B cell (primary cell): Measurements from ENCODE around the gene MZF1. TPM values are rescaled to one million over a fixed set of nuclear protein-coding genes. Genes with fewer than 3 reads are reported as not detected.

Experiments
- ATAC-seq: fragments of 200-7000 bp; cut with Tn5 transposase; one replicate; pipeline ENCODE4 v1.10.0; 2021; ENCODE audit warnings: low read depth, mild to moderate bottlenecking, moderate number of reproducible peaks, moderate library complexity
- CTCF ChIA-PET: fragments of 350-600 bp; sonication (Branson Sonifier 250); formaldehyde crosslinking; loops from one replicate; lab custom pipeline; 2021; ENCODE audit warnings: antibody characterized with exemption, inconsistent platforms; lab: Charles Lee
- POLR2A ChIA-PET: fragments of 350-600 bp; sonication (Branson Sonifier 250); formaldehyde crosslinking; loops from one replicate; lab custom pipeline; 2021; ENCODE audit warnings: antibody characterized with exemption; lab: Charles Lee
- DNase-seq: peaks from one replicate; pipeline ENCODE4 v3.0.0; 2013
- H2AFZ ChIP-seq: 2 replicates; pipeline ENCODE4 v1.6.1; 2012; ENCODE audit warnings: mild to moderate bottlenecking, low read depth, low read length; ENCODE audit not compliant: insufficient read depth, poor library complexity, severe bottlenecking
- H3K27ac ChIP-seq, 2 donors: 1 replicate in 1 of 2; 2 replicates in 1 of 2; pipeline ENCODE4 v1.5.1; 2012 to 2013; ENCODE audit warnings: low read length in 2 of 2, mild to moderate bottlenecking in 2 of 2, moderate library complexity in 1 of 2
- H3K27me3 ChIP-seq, 4 experiments: fragments of 200-600 bp in 1 of 4; sonication (generic) in 1 of 4; replicated peaks in 1 of 4; 1 replicate in 2 of 4; 2 replicates in 2 of 4; pipeline versions ENCODE4 v1.6.1 to v1.7.0; 2013 to 2016; ENCODE audit warnings: low read length in 3 of 4, mild to moderate bottlenecking in 2 of 4, mixed read lengths in 1 of 4, moderate library complexity in 1 of 4; ENCODE audit not compliant: insufficient read depth in 4 of 4, control insufficient read depth in 3 of 4; ENCODE audit errors: control extremely low read depth in 1 of 4
- H3K36me3 ChIP-seq, 2 experiments: replicated peaks in 1 of 2; 1 replicate in 1 of 2; 2 replicates in 1 of 2; pipeline versions ENCODE4 v1.6.1 to v1.7.1; 2013; ENCODE audit warnings: low read length in 1 of 2; ENCODE audit not compliant: insufficient read depth in 2 of 2, control insufficient read depth in 1 of 2; ENCODE audit errors: control extremely low read depth in 1 of 2, extremely low read depth in 1 of 2
- H3K4me1 ChIP-seq, 2 donors: fragments of 200-600 bp in 1 of 2; sonication (generic) in 1 of 2; 1 replicate in 1 of 2; 2 replicates in 1 of 2; pipeline versions ENCODE4 v1.5.1 to v1.6.1; 2013 to 2017; ENCODE audit warnings: low read length in 2 of 2; ENCODE audit not compliant: control insufficient read depth in 2 of 2, insufficient read depth in 2 of 2
- H3K4me2 ChIP-seq: replicated peaks from 2 replicates; pipeline ENCODE3; 2012; ENCODE audit warnings: mild to moderate bottlenecking, low read depth, low read length; ENCODE audit not compliant: poor library complexity, severe bottlenecking
- H3K4me3 ChIP-seq, 5 experiments: fragments of 200-600 bp in 1 of 5; sonication (generic) in 1 of 5; 1 replicate in 3 of 5; 2 replicates in 2 of 5; pipeline versions ENCODE4 v1.5.1 to v1.7.0; 2011 to 2016; ENCODE audit warnings: low read length in 4 of 5, mild to moderate bottlenecking in 4 of 5, low read depth in 2 of 5, control low read depth in 1 of 5, moderate library complexity in 1 of 5; ENCODE audit not compliant: insufficient read depth in 1 of 5; ENCODE audit errors: control extremely low read depth in 1 of 5, extremely low read depth in 1 of 5
- H3K79me2 ChIP-seq: fragments of 200-600 bp; sonication (generic); one replicate; pipeline ENCODE4 v1.6.0; 2016; ENCODE audit warnings: low read length; ENCODE audit not compliant: control insufficient read depth, insufficient read depth
- H3K9ac ChIP-seq: fragments of 200-600 bp; sonication (generic); 2 replicates; pipeline ENCODE4 v1.6.1; 2017; ENCODE audit warnings: mild to moderate bottlenecking, low read length, moderate library complexity
- H3K9me3 ChIP-seq, 3 donors: one replicate each; pipeline versions ENCODE4 v1.6.1 to v1.7.1; 2013; ENCODE audit warnings: low read length in 2 of 3; ENCODE audit not compliant: control insufficient read depth in 2 of 3, insufficient read depth in 1 of 3; ENCODE audit errors: control extremely low read depth in 1 of 3
- H4K20me1 ChIP-seq: 2 replicates; pipeline ENCODE4 v1.6.0; 2012; ENCODE audit warnings: mild to moderate bottlenecking, low read length; ENCODE audit not compliant: insufficient read depth, control insufficient read depth, poor library complexity, severe bottlenecking
- H3K27ac Mint-ChIP-seq: one replicate; pipeline ENCODE4 v1.8.0; 2021; ENCODE audit warnings: mixed read lengths
- H3K27me3 Mint-ChIP-seq: one replicate; pipeline ENCODE4 v1.8.0; 2021; ENCODE audit warnings: mixed read lengths
- H3K4me1 Mint-ChIP-seq: one replicate; pipeline ENCODE4 v1.8.0; 2021; ENCODE audit warnings: mixed read lengths
- H3K4me3 Mint-ChIP-seq: one replicate; pipeline ENCODE4 v1.8.0; 2021; ENCODE audit warnings: mixed read lengths
- H3K9me3 Mint-ChIP-seq: one replicate; pipeline ENCODE4 v1.8.0; 2022; ENCODE audit warnings: mixed read lengths; ENCODE audit not compliant: insufficient read depth
- CTCF ChIP-seq: fragments of 200-600 bp; IDR thresholded peaks from one replicate; pipeline ENCODE4 v1.8.0; 2022; ENCODE audit warnings: antibody characterized with exemption, mild to moderate bottlenecking
- EZH2 ChIP-seq: IDR thresholded peaks from 2 replicates; pipeline ENCODE4 v1.6.1; 2012; ENCODE audit warnings: borderline replicate concordance, low read depth, mild to moderate bottlenecking, moderate library complexity, low read length; ENCODE audit not compliant: insufficient read depth, poor library complexity, severe bottlenecking
- whole genome bisulfite sequencing: methylation state at CpG from one replicate; pipeline ENCODE4 v1.1.5; 2013; ENCODE audit warnings: missing lambda C conversion rate; ENCODE audit not compliant: insufficient coverage; 5-methylcytosine and 5-hydroxymethylcytosine counted together
- intact Hi-C: fragments of 100-400 bp; cut with micrococcal nuclease; formaldehyde crosslinking; loops from one replicate; pipeline ENCODE4 v1.10.0; 2022
- polyA plus RNA-seq: library from polyadenylated mRNA; depleted of rRNA; stranded (reverse); fragments of >200 nt; gene quantifications from 2 replicates; pipeline ENCODE4 v1.2.3, GENCODE V29; 2012
- total RNA-seq, 2 donors: library from RNA; stranded (reverse); fragments of 120-200 nt in 1 of 2; gene quantifications; 1 replicate in 1 of 2; 2 replicates in 1 of 2; pipeline versions ENCODE4 v1.2.3 to v1.2.4, GENCODE V29; 2013 to 2022

The MZF1 gene
- total and polyA plus RNA-seq, 2 donors (not counting 1 experiment from before 2014, with no cell fraction given), result 79.4 to 95.8 TPM

GRCh38 chr19:58575183-58576041 is 2.3 kb upstream of the MZF1 start:
- peak overlapping the region; percentile 35 to 99 (median 79) for H3K4me3 ChIP-seq
- CTCF ChIA-PET, result interaction anchor here (1.0 to 2.5 kb wide), 3 partner anchors 20 to 62 kb away, joined by 3 to 23 read pairs (median 7); partner anchors contain the start of gene ZBTB45
- POLR2A ChIA-PET, result interaction anchor here (0.5 to 2.3 kb wide), 10 partner anchors 13 to 481 kb away, joined by 3 to 15 read pairs (median 4); partner anchors contain the start of genes CHMP2A and ZBTB45
- no peaks in the 10 kb centered on the region for H3K9me3 Mint-ChIP-seq
- peak overlapping the region; percentile 95 for H3K27ac Mint-ChIP-seq
- H3K4me1 ChIP-seq, result peaks cover 31 to 46% of the 10 kb centered on the region in 2 donors
- intact Hi-C loops, result no loop called here
- peaks cover 0 to 7% of the 10 kb centered on the region in 2 experiments for H3K36me3 ChIP-seq
- peak overlapping the region; percentile 90 for H3K4me3 Mint-ChIP-seq
- DNase-seq (peak; percentile 93), ATAC-seq (peak; percentile 39)
- TF ChIP-seq CTCF, result no peak
- TF ChIP-seq EZH2, result no peak
- under 1% methylated on average over 63 of the region's 66 CpGs for WGBS
- H3K9ac ChIP-seq, result peak overlapping the region; percentile 96
- peak overlapping the region; percentile 87 for H3K4me2 ChIP-seq
- H3K79me2 ChIP-seq, result peaks cover 16% of the 10 kb centered on the region
- peaks cover 55% of the 10 kb centered on the region for H3K4me1 Mint-ChIP-seq
- H3K27me3 ChIP-seq, result no peaks in the 10 kb centered on the region
- H4K20me1 ChIP-seq, result no peaks in the 10 kb centered on the region
- peaks cover 0 to 11% (median 0%) of the 10 kb centered on the region in 3 donors for H3K9me3 ChIP-seq
- peak overlapping the region; percentile 97 to 99 for H3K27ac ChIP-seq
- no peaks in the 10 kb centered on the region for H3K27me3 Mint-ChIP-seq
- peak overlapping the region; percentile 79 for H2AFZ ChIP-seq
